ENCODE results near the gene VEGFB.
A peak's percentile ranks its signal among the peaks of the same experiment; 100 is the strongest.
"Not testable (repeated sequence)": the region's sequence is repeated elsewhere in the genome, so short reads cannot be mapped to it uniquely, and the experiment has no call there.

Gene VEGFB

DNA sequence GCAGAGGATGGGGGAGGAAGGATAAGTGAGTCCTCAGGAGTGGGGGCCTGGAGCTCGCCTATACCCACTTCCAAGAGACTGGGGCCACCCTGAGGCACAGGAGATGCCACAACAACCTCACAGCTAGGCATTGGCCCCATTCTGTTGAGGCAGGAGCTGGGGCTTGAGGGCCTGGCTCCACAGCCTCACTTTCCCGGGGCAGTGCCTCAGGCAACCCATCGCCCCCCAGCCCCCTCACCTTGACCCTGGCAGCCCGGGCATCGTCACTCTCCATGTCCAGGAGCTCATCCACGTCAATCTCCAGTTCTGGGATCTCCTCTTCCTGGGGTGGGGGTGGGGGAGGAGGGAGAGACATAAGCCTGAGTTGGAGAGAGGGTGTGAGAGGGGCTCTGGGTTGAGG is 10.6 kb downstream of the VEGFB start:
- peaks cover 42% of the 10 kb centered on the region for H3K4me1 ChIP-seq (ENCODE audit: control insufficient read depth, insufficient read depth, low read length)
- no peak for DNase-seq (ENCODE audit: low read depth)
- H3K4me3 ChIP-seq (ENCODE audit: low read length), result peak overlapping the region; percentile 94
- no peaks in the 10 kb centered on the region for H3K9me3 ChIP-seq (ENCODE audit: control insufficient read depth, low read length)
- peak overlapping the region; percentile 98 for H3K9ac ChIP-seq (ENCODE audit: low read length)
- H3K36me3 ChIP-seq (ENCODE audit: control insufficient read depth, insufficient read depth, low read length, severe bottlenecking), result peaks cover 14% of the 10 kb centered on the region
- H3K27me3 ChIP-seq (replicated peaks; ENCODE audit: control insufficient read depth, insufficient read depth, low read length), result no peaks in the 10 kb centered on the region

DNA sequence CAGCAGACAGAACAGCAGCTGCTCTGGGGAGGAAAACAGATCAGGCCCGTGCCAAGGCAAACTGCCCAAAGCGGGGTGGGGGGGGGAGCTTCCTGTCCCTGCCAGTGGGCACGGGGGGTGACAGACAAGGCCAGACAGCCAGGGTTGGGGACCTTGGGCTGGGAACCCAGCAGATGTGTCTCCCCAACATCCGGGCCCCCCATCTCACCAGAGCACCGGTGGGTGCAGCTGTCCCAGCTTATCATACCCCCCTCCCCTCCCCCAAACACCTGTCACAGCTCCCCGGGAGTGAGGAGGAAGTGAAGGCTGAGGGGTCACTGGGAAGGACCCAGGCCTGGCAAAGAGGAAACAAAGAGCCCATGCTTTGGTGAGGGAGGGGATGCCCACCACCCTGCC is 11.0 kb downstream of the VEGFB start:
- H3K4me1 ChIP-seq (ENCODE audit: control insufficient read depth, insufficient read depth, low read length), result peaks cover 38% of the 10 kb centered on the region
- peaks cover 14% of the 10 kb centered on the region for H3K36me3 ChIP-seq (ENCODE audit: control insufficient read depth, insufficient read depth, low read length, severe bottlenecking)
- no peaks in the 10 kb centered on the region for H3K27me3 ChIP-seq (replicated peaks; ENCODE audit: control insufficient read depth, insufficient read depth, low read length)
- H3K9ac ChIP-seq (ENCODE audit: low read length), result peak overlapping the region; percentile 98
- no peak for DNase-seq (ENCODE audit: low read depth)
- H3K4me3 ChIP-seq (ENCODE audit: low read length), result peak overlapping the region; percentile 94
- H3K9me3 ChIP-seq (ENCODE audit: control insufficient read depth, low read length), result no peaks in the 10 kb centered on the region

DNA sequence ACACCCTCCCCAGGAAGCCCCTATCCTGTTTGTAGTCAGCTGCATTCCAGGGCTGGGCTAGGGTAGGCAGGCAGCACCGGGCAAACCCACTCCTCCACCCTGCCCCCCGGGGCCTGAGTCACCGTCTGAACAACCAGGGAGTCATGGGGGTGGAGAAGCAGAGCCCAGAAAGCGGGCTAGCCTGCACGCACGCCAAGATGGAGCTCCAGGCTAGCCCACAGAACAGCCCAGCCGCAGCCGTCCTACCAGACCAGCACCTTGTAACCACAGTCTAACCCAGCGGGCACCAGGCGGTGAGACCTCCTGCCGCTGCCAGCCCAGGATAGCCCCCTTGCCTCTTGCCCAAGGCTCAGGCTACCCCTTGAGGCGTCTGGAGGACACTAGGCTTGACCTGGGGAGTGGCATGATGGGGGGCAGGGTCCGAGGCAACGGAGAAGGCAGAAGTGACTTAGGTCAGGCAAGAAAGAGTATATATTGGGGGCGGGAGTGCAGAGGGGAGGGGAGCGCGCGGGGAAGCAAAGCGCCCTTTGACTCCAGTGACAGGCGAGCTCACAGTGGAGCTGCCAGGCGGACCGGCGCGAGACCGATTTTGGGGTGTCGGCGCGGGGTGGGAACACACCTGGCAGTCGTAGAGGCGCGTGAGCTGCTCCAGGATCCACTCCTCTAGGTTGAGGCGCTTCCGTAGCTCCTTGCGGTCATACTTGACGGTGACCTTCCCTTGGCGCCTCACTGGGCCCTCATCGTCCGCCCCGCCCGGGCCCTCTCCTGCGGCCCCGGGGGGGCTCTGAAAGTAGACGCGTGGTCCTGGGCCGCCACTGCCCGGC is 11.6 kb downstream of the VEGFB start:
- DNase-seq (ENCODE audit: low read depth), result peak; percentile 91
- peak overlapping the region; percentile 98 for H3K9ac ChIP-seq (ENCODE audit: low read length)
- H3K9me3 ChIP-seq (ENCODE audit: control insufficient read depth, low read length), result no peaks in the 10 kb centered on the region
- H3K27me3 ChIP-seq (replicated peaks; ENCODE audit: control insufficient read depth, insufficient read depth, low read length), result no peaks in the 10 kb centered on the region
- H3K36me3 ChIP-seq (ENCODE audit: control insufficient read depth, insufficient read depth, low read length, severe bottlenecking), result peaks cover 14% of the 10 kb centered on the region
- H3K4me1 ChIP-seq (ENCODE audit: control insufficient read depth, insufficient read depth, low read length), result peaks cover 38% of the 10 kb centered on the region
- H3K4me3 ChIP-seq (ENCODE audit: low read length), result peak overlapping the region; percentile 94

DNA sequence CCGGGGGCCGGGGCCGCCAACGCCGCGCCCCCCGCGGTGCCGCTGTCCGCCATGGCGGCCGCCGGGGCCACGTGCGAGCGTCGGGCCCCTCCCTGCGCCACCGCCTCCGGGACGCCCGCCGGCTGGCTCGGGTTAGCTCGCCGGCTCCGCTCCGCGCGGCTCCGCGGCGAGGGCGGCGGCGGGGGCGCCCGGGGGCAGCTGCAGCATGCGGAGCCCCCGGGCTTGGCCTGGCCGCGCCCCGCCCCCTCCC is 12.2 kb downstream of the VEGFB start:
- Histone ChIP-seq H3K4me1 (ENCODE audit: control insufficient read depth, insufficient read depth, low read length) (peaks cover 38% of the 10 kb centered on the region), H3K36me3 (ENCODE audit: control insufficient read depth, insufficient read depth, low read length, severe bottlenecking) (peaks cover 14% of the 10 kb centered on the region), H3K9ac (ENCODE audit: low read length) (peak overlapping the region; percentile 98), H3K4me3 (ENCODE audit: low read length) (peak overlapping the region; percentile 94)
- DNase-seq (ENCODE audit: low read depth); H3K9me3 ChIP-seq (ENCODE audit: control insufficient read depth, low read length); H3K27me3 ChIP-seq (replicated peaks; ENCODE audit: control insufficient read depth, insufficient read depth, low read length): not testable (repeated sequence)

DNA sequence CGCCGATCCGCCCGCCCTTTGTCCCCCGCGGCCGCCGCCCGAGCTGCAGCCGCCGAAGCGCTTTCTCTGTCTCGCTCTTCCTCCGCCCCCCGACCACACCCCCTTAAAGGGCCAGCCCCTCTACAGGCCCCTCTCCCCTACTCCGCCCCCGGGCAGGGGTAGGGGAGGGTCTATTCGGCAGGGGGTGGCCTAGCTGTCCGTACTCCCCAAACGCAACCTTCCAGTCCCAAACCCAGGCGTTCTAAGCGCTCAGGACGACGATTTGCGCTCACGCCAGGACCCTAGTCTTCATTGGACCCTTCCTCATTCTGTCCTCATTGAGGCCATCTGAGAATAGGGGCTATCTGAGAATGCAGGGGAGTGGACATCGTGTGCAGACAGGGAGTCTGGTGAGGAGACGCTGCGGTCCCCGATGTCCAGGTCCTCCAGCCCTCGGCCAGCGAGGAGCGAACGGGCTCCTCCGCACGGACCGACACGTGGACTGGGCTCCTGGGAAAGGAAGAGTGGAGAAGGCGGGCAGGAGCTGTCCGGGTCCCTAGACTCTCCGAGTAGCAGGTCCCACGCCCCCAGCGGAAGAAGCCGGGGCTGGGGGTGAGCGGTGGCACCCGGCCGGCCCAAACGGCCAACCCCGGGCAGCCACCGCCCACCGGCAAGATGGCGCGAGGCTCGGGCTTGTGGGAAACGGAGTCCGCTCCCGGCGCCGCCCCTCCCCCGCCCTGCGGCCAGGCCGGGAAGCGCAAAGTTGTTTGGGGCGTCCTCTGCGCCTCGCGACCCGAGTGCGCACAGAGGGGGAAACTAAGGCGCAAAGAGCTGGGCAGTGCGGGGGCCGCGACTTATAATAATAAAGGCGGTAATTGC is 12.7 kb downstream of the VEGFB start, which contains the start of gene PPP1R14B:
Gene PPP1R14B (minus strand): TSS at position 73 of the 858 bp plus-strand sequence. CDS start 270 bp downstream, outside the sequence.
- Histone ChIP-seq H3K36me3 (ENCODE audit: control insufficient read depth, insufficient read depth, low read length, severe bottlenecking) (peaks cover 14% of the 10 kb centered on the region), H3K4me3 (ENCODE audit: low read length) (peak within 1 kb of the TSS; percentile 94), H3K9ac (ENCODE audit: low read length) (peak within 1 kb of the TSS; percentile 98), H3K4me1 (ENCODE audit: control insufficient read depth, insufficient read depth, low read length) (peaks cover 40% of the 10 kb centered on the region), H3K9me3 (ENCODE audit: control insufficient read depth, low read length) (no peaks in the 10 kb centered on the region), H3K27me3 (replicated peaks; ENCODE audit: control insufficient read depth, insufficient read depth, low read length) (no peaks in the 10 kb centered on the region)
- DNase-seq (ENCODE audit: low read depth), result peak; percentile 94

DNA sequence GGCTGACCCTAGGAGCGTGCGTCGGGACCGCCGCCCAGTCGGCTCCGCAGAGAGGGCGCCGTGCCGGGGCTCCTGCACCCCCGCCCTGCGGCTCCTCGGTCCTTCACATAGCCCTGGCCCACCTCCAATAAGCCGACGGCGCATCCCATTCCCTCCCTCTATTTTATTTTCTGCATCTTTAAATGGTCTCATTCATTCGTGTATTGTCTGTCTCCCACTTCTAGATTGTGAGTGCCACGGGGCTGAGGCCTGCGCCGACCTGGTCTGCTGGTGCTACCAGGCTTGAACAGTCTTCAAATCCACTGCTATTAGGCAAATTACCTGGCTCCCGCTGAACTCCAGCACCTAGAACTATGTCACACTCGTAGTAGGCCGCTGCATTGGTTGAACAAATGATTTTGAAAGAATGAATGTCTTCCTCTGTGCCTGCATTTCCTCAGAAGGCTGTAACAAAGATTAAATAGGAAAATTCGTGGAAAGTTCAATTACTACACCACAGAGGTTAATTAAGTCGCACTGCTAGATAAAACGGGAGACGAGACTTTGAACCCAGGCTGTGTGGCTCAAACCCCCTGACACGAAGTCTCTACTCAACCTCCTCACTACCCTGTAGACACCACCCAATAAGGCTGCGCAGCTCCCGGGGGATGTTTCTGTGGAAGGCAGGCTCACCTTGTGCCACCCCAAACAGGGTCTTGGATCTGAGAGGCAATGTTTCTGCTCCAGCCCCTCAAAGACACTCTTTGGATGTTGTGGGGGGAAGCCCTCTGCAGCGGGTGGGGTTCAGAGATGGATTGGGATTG is 13.5 kb downstream of the VEGFB start:
- H3K4me3 ChIP-seq (ENCODE audit: low read length), result peak overlapping the region; percentile 90
- no peaks in the 10 kb centered on the region for H3K27me3 ChIP-seq (replicated peaks; ENCODE audit: control insufficient read depth, insufficient read depth, low read length)
- no peak for DNase-seq (ENCODE audit: low read depth)
- H3K36me3 ChIP-seq (ENCODE audit: control insufficient read depth, insufficient read depth, low read length, severe bottlenecking), result peaks cover 14% of the 10 kb centered on the region
- no peaks in the 10 kb centered on the region for H3K9me3 ChIP-seq (ENCODE audit: control insufficient read depth, low read length)
- peaks cover 37% of the 10 kb centered on the region for H3K4me1 ChIP-seq (ENCODE audit: control insufficient read depth, insufficient read depth, low read length)
- H3K9ac ChIP-seq (ENCODE audit: low read length), result peak overlapping the region; percentile 93

DNA sequence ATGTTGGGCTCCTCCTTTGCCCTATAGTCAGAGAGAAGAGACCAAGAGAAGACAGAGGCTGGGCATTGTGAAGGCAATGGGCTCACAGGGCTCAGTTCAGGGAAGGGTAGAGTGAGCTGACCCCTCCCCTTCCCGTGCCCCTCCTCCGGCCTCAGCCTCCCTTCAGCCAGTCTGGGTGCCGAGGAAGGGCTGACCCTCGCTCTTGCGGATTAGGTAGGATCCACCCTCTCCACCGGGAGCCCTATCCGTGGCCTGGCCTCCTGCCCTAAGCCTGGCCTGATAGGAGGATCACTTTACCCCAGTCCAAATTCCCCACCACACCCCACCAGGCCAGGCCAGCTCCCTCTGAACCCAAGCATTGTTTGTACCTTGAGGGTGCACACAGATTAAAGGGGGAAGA is 14.2 kb downstream of the VEGFB start:
- no peak for DNase-seq (ENCODE audit: low read depth)
- peaks cover 8% of the 10 kb centered on the region for H3K36me3 ChIP-seq (ENCODE audit: control insufficient read depth, insufficient read depth, low read length, severe bottlenecking)
- H3K27me3 ChIP-seq (replicated peaks; ENCODE audit: control insufficient read depth, insufficient read depth, low read length), result no peaks in the 10 kb centered on the region
- H3K9me3 ChIP-seq (ENCODE audit: control insufficient read depth, low read length), result no peaks in the 10 kb centered on the region
- peaks cover 38% of the 10 kb centered on the region for H3K4me1 ChIP-seq (ENCODE audit: control insufficient read depth, insufficient read depth, low read length)
- H3K4me3 ChIP-seq (ENCODE audit: low read length), result no peak overlapping the region
- H3K9ac ChIP-seq (ENCODE audit: low read length), result peak overlapping the region; percentile 93

DNA sequence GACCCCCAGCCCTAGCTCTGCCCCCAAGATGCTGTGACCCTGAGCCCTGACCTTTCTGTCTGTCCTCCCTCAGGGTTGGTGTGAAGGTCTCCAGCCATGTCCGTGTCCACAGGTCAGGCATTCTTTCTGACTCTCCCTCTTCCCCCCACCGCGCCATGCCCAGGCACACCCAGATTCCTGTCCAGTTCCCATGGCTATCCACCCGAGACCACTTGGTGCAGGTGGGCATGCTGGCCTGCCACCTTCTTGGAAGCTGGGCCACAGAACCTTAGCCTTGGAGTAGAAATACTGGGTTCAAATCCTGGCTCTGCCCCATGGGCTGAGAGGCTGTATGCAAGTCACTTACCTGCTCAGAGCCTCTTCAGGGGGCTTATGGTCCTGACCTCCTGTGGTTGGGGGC is 14.7 kb downstream of the VEGFB start:
- no peak overlapping the region for H3K4me3 ChIP-seq (ENCODE audit: low read length)
- no peaks in the 10 kb centered on the region for H3K27me3 ChIP-seq (replicated peaks; ENCODE audit: control insufficient read depth, insufficient read depth, low read length)
- H3K9me3 ChIP-seq (ENCODE audit: control insufficient read depth, low read length), result no peaks in the 10 kb centered on the region
- H3K9ac ChIP-seq (ENCODE audit: low read length), result no peak overlapping the region
- H3K4me1 ChIP-seq (ENCODE audit: control insufficient read depth, insufficient read depth, low read length), result peaks cover 34% of the 10 kb centered on the region
- peaks cover 3% of the 10 kb centered on the region for H3K36me3 ChIP-seq (ENCODE audit: control insufficient read depth, insufficient read depth, low read length, severe bottlenecking)
- no peak for DNase-seq (ENCODE audit: low read depth)

DNA sequence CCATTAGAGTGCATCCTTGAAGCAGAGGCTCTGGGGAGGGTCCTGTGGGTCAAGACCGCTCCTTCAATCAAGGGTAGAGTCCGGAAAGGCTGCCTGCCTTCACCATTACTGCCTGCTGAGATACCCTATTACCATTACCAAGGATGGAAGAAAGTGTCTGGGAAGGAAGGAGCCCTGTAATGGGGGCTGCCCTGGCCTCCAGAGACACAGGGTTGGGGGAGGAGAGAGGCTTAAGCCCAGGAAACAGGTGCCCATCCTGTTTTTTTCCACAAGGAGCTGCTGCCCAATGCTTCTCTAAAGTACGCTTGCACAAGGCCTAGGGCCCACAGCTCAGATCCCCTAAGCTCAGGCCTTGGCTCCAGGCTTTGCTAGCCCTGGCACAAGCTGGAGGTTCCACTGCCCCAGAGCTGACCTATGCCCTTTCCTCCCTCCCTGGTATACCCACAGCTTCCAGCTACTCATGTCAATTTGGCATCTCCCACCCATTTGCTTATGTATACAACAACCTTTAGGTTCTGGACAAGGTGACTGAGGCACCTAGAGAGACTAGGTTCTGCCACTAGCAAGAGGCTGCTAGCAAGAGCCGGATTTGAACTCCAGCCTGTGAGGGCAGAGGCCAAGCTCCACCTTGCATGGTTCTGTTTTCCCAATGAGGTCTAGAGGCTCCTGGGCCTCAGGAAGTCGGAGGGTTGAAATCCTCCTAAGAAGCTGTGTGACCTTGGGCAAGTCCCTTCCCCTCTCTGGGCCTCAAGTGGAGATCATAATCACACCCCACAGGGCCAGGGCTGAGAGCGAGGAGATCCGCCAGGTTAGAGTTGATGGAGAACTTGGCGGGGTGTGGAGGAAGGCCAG is 15.4 kb downstream of the VEGFB start:
- Histone ChIP-seq H3K4me1 (ENCODE audit: control insufficient read depth, insufficient read depth, low read length) (peaks cover 31% of the 10 kb centered on the region), H3K36me3 (ENCODE audit: control insufficient read depth, insufficient read depth, low read length, severe bottlenecking) (no peaks in the 10 kb centered on the region), H3K27me3 (replicated peaks; ENCODE audit: control insufficient read depth, insufficient read depth, low read length) (no peaks in the 10 kb centered on the region), H3K9ac (ENCODE audit: low read length) (no peak overlapping the region), H3K4me3 (ENCODE audit: low read length) (no peak overlapping the region), H3K9me3 (ENCODE audit: control insufficient read depth, low read length) (no peaks in the 10 kb centered on the region)
- DNase-seq (ENCODE audit: low read depth), result no peak

DNA sequence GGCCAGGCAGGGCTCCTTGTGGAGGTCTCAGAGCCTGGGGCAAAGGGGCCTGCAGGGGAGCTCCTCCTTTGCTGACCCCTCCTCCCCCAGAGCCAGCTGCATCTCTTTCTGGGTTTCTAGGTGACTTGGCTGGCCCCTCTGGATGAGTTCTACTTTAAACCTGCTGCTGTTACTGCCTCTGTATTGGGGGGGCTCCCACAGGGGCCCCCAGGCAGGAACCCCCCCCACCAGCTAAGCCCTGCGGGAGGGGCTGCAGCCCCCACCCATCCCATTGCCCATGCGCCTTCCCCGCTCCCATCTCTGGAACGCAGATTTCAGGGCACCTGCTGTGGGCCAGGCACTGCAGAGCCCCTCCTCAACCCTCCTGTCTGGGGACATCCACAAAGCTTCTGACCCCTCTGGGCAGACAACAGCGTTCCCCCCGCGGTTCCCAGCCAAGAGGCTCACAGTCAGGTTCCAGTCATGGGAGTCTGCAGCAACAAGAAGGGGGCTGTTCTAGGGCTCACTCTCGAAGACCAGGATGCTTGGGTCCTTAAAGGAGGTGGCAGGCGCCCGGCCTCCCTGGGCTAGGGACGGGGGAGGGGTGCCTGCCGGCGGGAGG is 16.1 kb downstream of the VEGFB start:
- peak overlapping the region; percentile 81 for H3K4me3 ChIP-seq (ENCODE audit: low read length)
- peaks cover 5% of the 10 kb centered on the region for H3K36me3 ChIP-seq (ENCODE audit: control insufficient read depth, insufficient read depth, low read length, severe bottlenecking)
- no peaks in the 10 kb centered on the region for H3K9me3 ChIP-seq (ENCODE audit: control insufficient read depth, low read length)
- no peak for DNase-seq (ENCODE audit: low read depth)
- peaks cover 29% of the 10 kb centered on the region for H3K4me1 ChIP-seq (ENCODE audit: control insufficient read depth, insufficient read depth, low read length)
- no peaks in the 10 kb centered on the region for H3K27me3 ChIP-seq (replicated peaks; ENCODE audit: control insufficient read depth, insufficient read depth, low read length)
- H3K9ac ChIP-seq (ENCODE audit: low read length), result peak overlapping the region; percentile 79
